B cell (primary cell): ENCODE data around the gene PINK1. TPM values are rescaled to one million over a fixed set of nuclear protein-coding genes. Genes with fewer than 3 reads are reported as not detected.
A peak's percentile ranks its signal among the peaks of the same experiment; 100 is the strongest.

Experiments used
- ATAC-seq: fragments of 200-7000 bp; cut with Tn5 transposase; one replicate; pipeline ENCODE4 v1.10.0; 2021; ENCODE audit warnings: low read depth, mild to moderate bottlenecking, moderate number of reproducible peaks, moderate library complexity
- CTCF ChIA-PET: fragments of 350-600 bp; sonication (Branson Sonifier 250); formaldehyde crosslinking; loops from one replicate; lab custom pipeline; 2021; ENCODE audit warnings: antibody characterized with exemption, inconsistent platforms; lab: Charles Lee
- POLR2A ChIA-PET: fragments of 350-600 bp; sonication (Branson Sonifier 250); formaldehyde crosslinking; loops from one replicate; lab custom pipeline; 2021; ENCODE audit warnings: antibody characterized with exemption; lab: Charles Lee
- DNase-seq: peaks from one replicate; pipeline ENCODE4 v3.0.0; 2013
- H2AFZ ChIP-seq: 2 replicates; pipeline ENCODE4 v1.6.1; 2012; ENCODE audit warnings: mild to moderate bottlenecking, low read depth, low read length; ENCODE audit not compliant: insufficient read depth, poor library complexity, severe bottlenecking
- H3K27ac ChIP-seq, 2 donors: 1 replicate in 1 of 2; 2 replicates in 1 of 2; pipeline ENCODE4 v1.5.1; 2012 to 2013; ENCODE audit warnings: low read length in 2 of 2, mild to moderate bottlenecking in 2 of 2, moderate library complexity in 1 of 2
- H3K27me3 ChIP-seq, 4 experiments: fragments of 200-600 bp in 1 of 4; sonication (generic) in 1 of 4; replicated peaks in 1 of 4; 1 replicate in 2 of 4; 2 replicates in 2 of 4; pipeline versions ENCODE4 v1.6.1 to v1.7.0; 2013 to 2016; ENCODE audit warnings: low read length in 3 of 4, mild to moderate bottlenecking in 2 of 4, mixed read lengths in 1 of 4, moderate library complexity in 1 of 4; ENCODE audit not compliant: insufficient read depth in 4 of 4, control insufficient read depth in 3 of 4; ENCODE audit errors: control extremely low read depth in 1 of 4
- H3K36me3 ChIP-seq, 2 experiments: replicated peaks in 1 of 2; 1 replicate in 1 of 2; 2 replicates in 1 of 2; pipeline versions ENCODE4 v1.6.1 to v1.7.1; 2013; ENCODE audit warnings: low read length in 1 of 2; ENCODE audit not compliant: insufficient read depth in 2 of 2, control insufficient read depth in 1 of 2; ENCODE audit errors: control extremely low read depth in 1 of 2, extremely low read depth in 1 of 2
- H3K4me1 ChIP-seq, 2 donors: fragments of 200-600 bp in 1 of 2; sonication (generic) in 1 of 2; 1 replicate in 1 of 2; 2 replicates in 1 of 2; pipeline versions ENCODE4 v1.5.1 to v1.6.1; 2013 to 2017; ENCODE audit warnings: low read length in 2 of 2; ENCODE audit not compliant: control insufficient read depth in 2 of 2, insufficient read depth in 2 of 2
- H3K4me2 ChIP-seq: replicated peaks from 2 replicates; pipeline ENCODE3; 2012; ENCODE audit warnings: mild to moderate bottlenecking, low read depth, low read length; ENCODE audit not compliant: poor library complexity, severe bottlenecking
- H3K4me3 ChIP-seq, 5 experiments: fragments of 200-600 bp in 1 of 5; sonication (generic) in 1 of 5; 1 replicate in 3 of 5; 2 replicates in 2 of 5; pipeline versions ENCODE4 v1.5.1 to v1.7.0; 2011 to 2016; ENCODE audit warnings: low read length in 4 of 5, mild to moderate bottlenecking in 4 of 5, low read depth in 2 of 5, control low read depth in 1 of 5, moderate library complexity in 1 of 5; ENCODE audit not compliant: insufficient read depth in 1 of 5; ENCODE audit errors: control extremely low read depth in 1 of 5, extremely low read depth in 1 of 5
- H3K79me2 ChIP-seq: fragments of 200-600 bp; sonication (generic); one replicate; pipeline ENCODE4 v1.6.0; 2016; ENCODE audit warnings: low read length; ENCODE audit not compliant: control insufficient read depth, insufficient read depth
- H3K9ac ChIP-seq: fragments of 200-600 bp; sonication (generic); 2 replicates; pipeline ENCODE4 v1.6.1; 2017; ENCODE audit warnings: mild to moderate bottlenecking, low read length, moderate library complexity
- H3K9me3 ChIP-seq, 3 donors: one replicate each; pipeline versions ENCODE4 v1.6.1 to v1.7.1; 2013; ENCODE audit warnings: low read length in 2 of 3; ENCODE audit not compliant: control insufficient read depth in 2 of 3, insufficient read depth in 1 of 3; ENCODE audit errors: control extremely low read depth in 1 of 3
- H4K20me1 ChIP-seq: 2 replicates; pipeline ENCODE4 v1.6.0; 2012; ENCODE audit warnings: mild to moderate bottlenecking, low read length; ENCODE audit not compliant: insufficient read depth, control insufficient read depth, poor library complexity, severe bottlenecking
- H3K27ac Mint-ChIP-seq: one replicate; pipeline ENCODE4 v1.8.0; 2021; ENCODE audit warnings: mixed read lengths
- H3K27me3 Mint-ChIP-seq: one replicate; pipeline ENCODE4 v1.8.0; 2021; ENCODE audit warnings: mixed read lengths
- H3K4me1 Mint-ChIP-seq: one replicate; pipeline ENCODE4 v1.8.0; 2021; ENCODE audit warnings: mixed read lengths
- H3K4me3 Mint-ChIP-seq: one replicate; pipeline ENCODE4 v1.8.0; 2021; ENCODE audit warnings: mixed read lengths
- H3K9me3 Mint-ChIP-seq: one replicate; pipeline ENCODE4 v1.8.0; 2022; ENCODE audit warnings: mixed read lengths; ENCODE audit not compliant: insufficient read depth
- EZH2 ChIP-seq: IDR thresholded peaks from 2 replicates; pipeline ENCODE4 v1.6.1; 2012; ENCODE audit warnings: borderline replicate concordance, low read depth, mild to moderate bottlenecking, moderate library complexity, low read length; ENCODE audit not compliant: insufficient read depth, poor library complexity, severe bottlenecking
- WGBS: methylation state at CpG from one replicate; pipeline ENCODE4 v1.1.5; 2013; ENCODE audit warnings: missing lambda C conversion rate; ENCODE audit not compliant: insufficient coverage; 5-methylcytosine and 5-hydroxymethylcytosine counted together
- intact Hi-C: fragments of 100-400 bp; cut with micrococcal nuclease; formaldehyde crosslinking; loops from one replicate; pipeline ENCODE4 v1.10.0; 2022
- polyA plus RNA-seq: library from polyadenylated mRNA; depleted of rRNA; stranded (reverse); fragments of >200 nt; gene quantifications from 2 replicates; pipeline ENCODE4 v1.2.3, GENCODE V29; 2012
- total RNA-seq, 2 donors: library from RNA; stranded (reverse); fragments of 120-200 nt in 1 of 2; gene quantifications; 1 replicate in 1 of 2; 2 replicates in 1 of 2; pipeline versions ENCODE4 v1.2.3 to v1.2.4, GENCODE V29; 2013 to 2022
- TF ChIP-seq, protein P1 (sequence below): fragments of 200-600 bp; IDR thresholded peaks from one replicate; pipeline ENCODE4 v1.8.0; 2022; ENCODE audit warnings: antibody characterized with exemption, mild to moderate bottlenecking

Gene PINK1
- total and polyA plus RNA-seq, 2 donors (not counting 1 experiment from before 2014, with no cell fraction given): 5.8 to 14.3 TPM

DNA sequence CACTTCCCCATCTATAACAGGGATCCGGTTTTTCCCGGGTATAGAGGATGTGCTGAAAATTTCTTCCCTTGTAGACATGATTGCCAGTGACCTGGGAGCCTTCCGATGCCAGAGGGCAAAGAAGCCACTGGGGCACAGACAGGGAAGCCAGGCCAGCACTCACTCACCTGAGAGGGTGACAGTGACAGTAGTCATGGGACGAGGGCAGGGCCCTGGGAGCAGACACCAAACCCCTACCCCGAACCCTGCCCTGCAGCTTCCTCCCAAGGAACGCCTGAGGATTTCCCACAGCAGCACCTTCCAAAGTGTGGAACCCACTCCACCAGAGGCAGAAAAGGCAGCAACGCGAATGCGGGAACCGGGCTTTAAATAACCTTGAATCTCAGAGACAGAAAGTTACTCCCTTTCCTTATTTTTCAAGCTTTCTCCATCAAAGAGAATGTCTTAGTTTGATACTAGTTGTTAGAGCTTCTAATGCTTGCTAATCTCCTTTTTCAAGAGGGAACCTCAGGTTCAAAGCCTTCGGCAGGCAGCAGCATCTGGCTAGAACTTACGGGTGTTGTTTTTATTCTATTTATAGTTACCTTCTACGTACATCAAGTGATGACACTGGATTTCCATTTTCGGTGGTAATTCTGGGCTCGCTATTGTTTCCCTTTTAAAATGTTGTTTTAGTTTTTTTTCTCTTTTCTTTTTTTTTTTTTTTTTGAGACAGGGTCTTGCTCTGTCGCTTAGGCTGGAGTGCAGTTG, 25.1 kb downstream of the PINK1 start:
- Mint-ChIP-seq H3K9me3 (no peaks in the 10 kb centered on the region), H3K27me3 (no peaks in the 10 kb centered on the region), H3K27ac (no peak overlapping the region), H3K4me3 (no peak overlapping the region), H3K4me1 (peaks cover 39% of the 10 kb centered on the region)
- Histone ChIP-seq H3K79me2 (peaks cover 55% of the 10 kb centered on the region), H3K4me1 (peaks cover 19 to 23% of the 10 kb centered on the region in 2 donors), H3K9me3 (no peaks in the 10 kb centered on the region), H3K27me3 (no peaks in the 10 kb centered on the region), H4K20me1 (peaks cover 29% of the 10 kb centered on the region), H3K36me3 (peaks cover 0 to 56% of the 10 kb centered on the region in 2 experiments), H3K4me2 (no peak overlapping the region), H2AFZ (no peak overlapping the region), H3K4me3 (no peak overlapping the region), H3K27ac (no peak overlapping the region), H3K9ac (no peak overlapping the region)
- WGBS: 97% methylated on average over 3 of the region's 16 CpGs
- ChIA-PET CTCF (interaction anchor here (1.1 kb wide), 1 partner anchor 18 kb away, joined by 3 read pairs; no protein-coding TSS in a partner anchor), POLR2A (interaction anchor here (0.7 kb wide), 1 partner anchor 791 kb away, joined by 3 read pairs; no protein-coding TSS in a partner anchor)
- TF ChIP-seq, protein P1, sequence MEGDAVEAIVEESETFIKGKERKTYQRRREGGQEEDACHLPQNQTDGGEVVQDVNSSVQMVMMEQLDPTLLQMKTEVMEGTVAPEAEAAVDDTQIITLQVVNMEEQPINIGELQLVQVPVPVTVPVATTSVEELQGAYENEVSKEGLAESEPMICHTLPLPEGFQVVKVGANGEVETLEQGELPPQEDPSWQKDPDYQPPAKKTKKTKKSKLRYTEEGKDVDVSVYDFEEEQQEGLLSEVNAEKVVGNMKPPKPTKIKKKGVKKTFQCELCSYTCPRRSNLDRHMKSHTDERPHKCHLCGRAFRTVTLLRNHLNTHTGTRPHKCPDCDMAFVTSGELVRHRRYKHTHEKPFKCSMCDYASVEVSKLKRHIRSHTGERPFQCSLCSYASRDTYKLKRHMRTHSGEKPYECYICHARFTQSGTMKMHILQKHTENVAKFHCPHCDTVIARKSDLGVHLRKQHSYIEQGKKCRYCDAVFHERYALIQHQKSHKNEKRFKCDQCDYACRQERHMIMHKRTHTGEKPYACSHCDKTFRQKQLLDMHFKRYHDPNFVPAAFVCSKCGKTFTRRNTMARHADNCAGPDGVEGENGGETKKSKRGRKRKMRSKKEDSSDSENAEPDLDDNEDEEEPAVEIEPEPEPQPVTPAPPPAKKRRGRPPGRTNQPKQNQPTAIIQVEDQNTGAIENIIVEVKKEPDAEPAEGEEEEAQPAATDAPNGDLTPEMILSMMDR: no peak
- TF ChIP-seq EZH2: no peak
- DNase-seq (no peak), ATAC-seq (no peak)
- intact Hi-C loops: no loop called here

- H3K27me3 Mint-ChIP-seq: no peaks in the 10 kb centered on the region
- peaks cover 29% of the 10 kb centered on the region for H4K20me1 ChIP-seq
- TF ChIP-seq, protein P1: no peak
- TF ChIP-seq EZH2: no peak
- peaks cover 39% of the 10 kb centered on the region for H3K4me1 Mint-ChIP-seq
- no peak for DNase-seq
- H3K9me3 ChIP-seq: no peaks in the 10 kb centered on the region
- peak overlapping the region; percentile 91 for H3K4me2 ChIP-seq
- intact Hi-C loops: loop anchor here (2.0 kb wide), 1 partner anchor 36 kb away; no protein-coding TSS in a partner anchor
- H3K9ac ChIP-seq: peak overlapping the region; percentile 77
- H3K79me2 ChIP-seq: peaks cover 63% of the 10 kb centered on the region
- H2AFZ ChIP-seq: peak overlapping the region; percentile 96
- H3K27ac ChIP-seq: peak overlapping the region; percentile 56 to 73
- no peaks in the 10 kb centered on the region for H3K9me3 Mint-ChIP-seq
- CTCF ChIA-PET: interaction anchor here (0.6 to 2.1 kb wide), 5 partner anchors 13 to 29 kb away, joined by 3 to 21 read pairs (median 4); partner anchors contain the start of gene PINK1
- no peaks in the 10 kb centered on the region for H3K27me3 ChIP-seq
- H3K4me3 ChIP-seq: peak overlapping the region; percentile 50 to 97 (median 85)
- peak overlapping the region; percentile 98 for H3K27ac Mint-ChIP-seq
- ATAC-seq: no peak
- H3K36me3 ChIP-seq: peaks cover 0 to 38% of the 10 kb centered on the region in 2 experiments
- peak overlapping the region; percentile 95 for H3K4me3 Mint-ChIP-seq
- peaks cover 19 to 23% of the 10 kb centered on the region in 2 donors for H3K4me1 ChIP-seq
- POLR2A ChIA-PET: interaction anchor here (1.5 kb wide), 1 partner anchor 57 kb away, joined by 3 read pairs; the partner anchor contains the start of gene KIF17
- 0% methylated on average over 2 of the region's 3 CpGs for WGBS
Measured at GRCh38 chr1:20660363-20660762, 27.1 kb downstream of the PINK1 start.
